Measurements from ENCODE around the gene MCHR1.
A peak's percentile ranks its signal among the peaks of the same experiment; 100 is the strongest.

Gene MCHR1

GRCh38 chr22:40679249-40679963 is at the start of gene MCHR1:
MCHR1 (plus strand) TSS chr22:40679484; CDS start chr22:40679653, 169 bp downstream.
- no peak for DNase-seq (ENCODE audit: low read depth in 2 of 3, low spot score in 2 of 3)

- DNase-seq (ENCODE audit: low read depth in 2 of 3, low spot score in 2 of 3), result no peak
These were observed 47.4 kb upstream of the MCHR1 start for GRCh38 chr22:40631925-40632324.

DNA sequence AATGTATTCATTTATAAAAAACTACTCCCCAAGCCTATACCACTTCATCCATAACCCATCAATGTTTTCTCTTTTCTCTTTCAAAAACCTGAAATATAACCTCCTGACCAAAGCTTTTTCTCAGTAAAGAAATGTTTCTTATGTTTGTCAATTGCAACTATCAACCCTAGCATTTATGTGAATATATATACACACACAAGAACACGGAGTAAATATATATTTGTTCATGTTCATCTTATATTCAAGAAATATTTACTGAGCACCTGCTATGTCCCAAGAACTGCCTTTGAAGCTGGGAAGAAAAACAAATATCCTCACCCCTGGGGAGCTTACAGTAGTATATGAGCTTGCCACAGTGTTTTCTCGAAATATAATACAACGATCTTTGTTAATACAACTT is 46.2 kb upstream of the MCHR1 start:
- no peak for DNase-seq (ENCODE audit: low read depth in 2 of 3, low spot score in 2 of 3)

- DNase-seq (ENCODE audit: low read depth in 2 of 3, low spot score in 2 of 3), result no peak
These were observed 45.0 kb upstream of the MCHR1 start for GRCh38 chr22:40634119-40634903.

DNA sequence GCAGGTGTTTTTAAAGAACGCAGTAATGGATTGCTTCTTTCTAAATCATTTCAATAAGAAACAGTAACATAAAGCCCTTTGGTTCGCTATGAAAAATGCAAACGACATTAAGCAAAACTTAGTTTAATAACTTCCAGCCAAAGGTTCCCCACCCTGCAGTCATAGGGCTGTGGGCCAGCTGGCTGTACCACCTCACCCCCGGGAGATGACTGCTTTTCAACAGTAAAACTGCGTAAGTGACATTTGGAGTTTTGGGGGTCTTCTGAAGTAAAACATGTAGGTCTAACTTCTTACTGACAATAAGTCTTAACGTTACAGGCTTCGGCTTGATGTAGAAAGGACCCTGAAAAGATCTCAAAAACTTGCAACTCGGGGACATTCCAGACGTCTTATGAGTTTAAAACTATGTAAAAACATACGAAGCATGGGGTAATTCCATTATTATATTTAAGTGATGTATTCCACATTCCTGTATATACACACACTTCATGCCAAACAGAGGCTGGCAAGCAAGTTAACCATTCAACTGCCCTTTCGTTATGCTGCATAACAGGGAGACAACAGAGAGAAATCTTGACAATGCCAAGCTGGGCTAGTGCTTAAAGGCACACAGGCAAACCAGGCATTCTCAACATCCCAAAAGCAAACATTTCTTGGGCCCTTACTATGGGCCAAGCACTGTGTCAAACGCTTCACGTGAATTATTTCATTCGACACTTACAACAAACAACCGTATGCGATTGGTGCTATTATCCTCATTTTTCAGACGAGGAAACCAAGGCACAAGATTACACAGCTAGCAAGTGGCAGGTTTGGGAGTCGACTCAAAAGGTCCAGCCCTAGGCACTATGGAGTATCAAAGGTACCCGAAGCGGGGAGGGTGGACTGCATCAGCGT is 44.0 kb upstream of the MCHR1 start:
- DNase-seq (ENCODE audit: low read depth in 2 of 3, low spot score in 2 of 3), result no peak

DNA sequence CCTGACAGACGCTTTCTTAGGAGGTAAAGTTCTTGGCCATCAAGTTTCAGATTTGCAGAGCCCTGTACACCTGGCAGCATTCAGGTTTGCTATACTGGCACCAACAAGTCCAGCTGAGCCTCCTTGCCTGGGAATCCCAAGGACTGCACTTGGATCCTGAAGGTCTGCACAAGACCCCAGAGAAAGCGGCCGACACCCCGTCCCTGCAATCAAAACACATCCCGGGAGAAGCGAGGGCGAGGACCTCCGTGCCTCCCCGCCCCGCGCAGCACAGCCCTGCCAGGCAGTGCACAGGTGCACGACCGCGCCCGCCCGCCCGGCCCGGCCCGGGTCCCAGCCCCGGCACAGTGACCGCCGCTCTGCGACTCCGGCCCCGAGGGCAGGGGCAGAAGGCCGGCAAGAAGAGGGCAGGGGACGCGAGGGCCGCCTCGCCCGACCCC is 43.3 kb upstream of the MCHR1 start:
- DNase-seq (ENCODE audit: low read depth in 2 of 3, low spot score in 2 of 3), result no peak

DNA sequence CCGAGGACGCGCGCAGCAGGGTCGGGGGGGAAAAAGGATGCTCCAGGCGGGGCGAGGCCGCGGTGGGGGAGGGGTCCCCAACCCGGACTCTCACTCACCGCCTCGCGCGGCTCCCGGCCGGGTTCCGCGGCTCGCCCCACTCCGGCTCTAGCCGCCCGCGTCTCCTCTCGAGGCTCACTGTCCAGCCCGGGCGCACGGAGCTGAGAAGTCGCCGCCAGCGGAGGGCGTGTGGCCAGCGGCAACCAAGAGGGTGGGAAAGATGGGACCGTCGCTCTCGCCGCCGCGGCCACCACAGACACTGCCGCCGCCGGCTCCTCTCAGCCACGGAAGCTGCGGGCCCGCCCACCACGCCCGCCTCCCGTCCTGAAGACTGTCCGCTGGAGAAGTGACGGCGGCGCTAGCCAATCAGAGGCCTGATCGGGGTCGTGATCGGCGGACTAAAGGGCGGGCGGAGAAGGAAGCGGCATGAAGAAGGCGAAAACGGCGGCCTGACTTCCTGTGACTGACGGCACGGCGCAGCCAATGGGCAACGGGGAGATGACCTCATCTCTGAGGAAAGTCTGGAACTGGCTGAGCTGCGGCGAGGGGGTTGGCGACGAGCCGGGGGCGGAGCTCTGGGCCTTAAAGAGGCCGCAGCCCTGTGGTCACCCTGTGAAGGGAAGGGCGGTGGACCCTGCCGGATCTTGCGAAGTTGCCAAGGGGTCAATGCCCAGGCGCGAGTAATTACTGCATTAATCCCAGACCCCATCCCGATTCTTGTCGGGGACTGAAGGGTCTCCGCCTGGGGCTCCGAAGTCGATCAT is 42.7 kb upstream of the MCHR1 start, which contains the start of gene MRTFA:
Gene MRTFA (minus strand): TSS at position 340 of the 803 bp plus-strand sequence.
- DNase-seq (ENCODE audit: low read depth in 2 of 3, low spot score in 2 of 3), result peak; percentile 89 to 99 (median 97)

GRCh38 chr22:40637183-40638150 is 41.8 kb upstream of the MCHR1 start:
- DNase-seq (ENCODE audit: low read depth in 2 of 3, low spot score in 2 of 3), result peak in 1 of 3 experiments; percentile 28

DNA sequence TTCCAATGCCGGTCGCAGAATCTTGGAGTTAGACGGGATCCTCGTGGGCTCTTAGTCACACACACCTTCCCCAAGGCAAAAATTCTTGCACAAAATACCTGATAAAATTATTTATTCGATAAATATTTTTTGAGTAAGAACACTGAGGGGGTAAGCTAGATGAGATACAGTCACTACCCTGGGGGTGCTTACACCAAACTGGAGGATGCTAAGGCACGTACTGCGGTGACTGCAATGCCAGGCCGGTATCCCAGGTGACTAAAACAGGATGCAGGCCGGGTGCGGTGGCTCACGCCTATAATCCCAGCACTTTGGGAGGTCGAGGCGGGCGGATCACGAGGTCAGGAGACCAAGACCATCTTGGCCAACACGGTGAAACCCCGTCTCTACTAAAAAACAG is 41.0 kb upstream of the MCHR1 start:
- no peak for DNase-seq (ENCODE audit: low read depth in 2 of 3, low spot score in 2 of 3)

DNA sequence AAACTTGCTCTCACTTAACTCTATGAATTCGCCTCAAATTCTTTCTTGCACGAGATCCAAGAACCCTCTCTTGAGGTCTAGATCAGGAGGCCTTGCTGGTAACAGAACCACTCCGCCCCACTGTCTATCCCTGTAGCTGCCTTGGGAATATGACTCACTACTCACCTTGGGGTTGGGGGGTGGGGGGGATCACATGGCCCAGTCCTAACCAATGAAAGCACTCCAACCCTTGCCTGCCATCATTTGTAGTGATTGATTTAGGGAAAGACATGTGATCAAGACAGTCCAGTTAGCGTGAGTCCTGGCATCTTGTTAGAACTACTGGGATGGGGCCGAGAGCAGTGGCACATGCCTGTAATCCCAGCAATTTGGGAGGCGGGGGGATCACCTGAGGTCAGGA is 38.0 kb upstream of the MCHR1 start:
- no peak for DNase-seq (ENCODE audit: low read depth in 2 of 3, low spot score in 2 of 3)

- no peak for DNase-seq (ENCODE audit: low read depth in 2 of 3, low spot score in 2 of 3)
These were observed 37.0 kb upstream of the MCHR1 start for GRCh38 chr22:40642316-40642715.

- no peak for DNase-seq (ENCODE audit: low read depth in 2 of 3, low spot score in 2 of 3)
These were observed 33.6 kb upstream of the MCHR1 start for GRCh38 chr22:40645579-40646197.

GRCh38 chr22:40648386-40648785 is 30.9 kb upstream of the MCHR1 start:
- DNase-seq (ENCODE audit: low read depth in 2 of 3, low spot score in 2 of 3), result no peak

DNA sequence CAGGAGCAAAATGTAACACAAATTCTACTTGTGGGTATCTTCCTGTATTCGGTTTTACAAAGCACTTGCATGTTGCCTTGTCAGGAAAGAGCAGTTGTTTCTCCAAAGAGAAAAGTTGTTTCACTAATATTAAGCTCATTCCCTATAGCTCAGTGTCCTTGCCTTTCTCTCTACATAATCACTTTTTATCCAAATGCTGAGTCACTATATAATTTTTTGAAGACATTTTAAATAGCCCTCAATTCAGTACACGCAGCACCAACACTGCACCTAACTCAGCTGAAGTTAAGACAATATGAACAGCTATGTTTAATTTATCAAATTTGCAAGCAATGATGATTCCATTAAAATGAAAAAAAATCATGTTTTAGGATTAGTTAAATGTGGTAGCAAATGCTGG is 28.2 kb upstream of the MCHR1 start:
- no peak for DNase-seq (ENCODE audit: low read depth in 2 of 3, low spot score in 2 of 3)

DNA sequence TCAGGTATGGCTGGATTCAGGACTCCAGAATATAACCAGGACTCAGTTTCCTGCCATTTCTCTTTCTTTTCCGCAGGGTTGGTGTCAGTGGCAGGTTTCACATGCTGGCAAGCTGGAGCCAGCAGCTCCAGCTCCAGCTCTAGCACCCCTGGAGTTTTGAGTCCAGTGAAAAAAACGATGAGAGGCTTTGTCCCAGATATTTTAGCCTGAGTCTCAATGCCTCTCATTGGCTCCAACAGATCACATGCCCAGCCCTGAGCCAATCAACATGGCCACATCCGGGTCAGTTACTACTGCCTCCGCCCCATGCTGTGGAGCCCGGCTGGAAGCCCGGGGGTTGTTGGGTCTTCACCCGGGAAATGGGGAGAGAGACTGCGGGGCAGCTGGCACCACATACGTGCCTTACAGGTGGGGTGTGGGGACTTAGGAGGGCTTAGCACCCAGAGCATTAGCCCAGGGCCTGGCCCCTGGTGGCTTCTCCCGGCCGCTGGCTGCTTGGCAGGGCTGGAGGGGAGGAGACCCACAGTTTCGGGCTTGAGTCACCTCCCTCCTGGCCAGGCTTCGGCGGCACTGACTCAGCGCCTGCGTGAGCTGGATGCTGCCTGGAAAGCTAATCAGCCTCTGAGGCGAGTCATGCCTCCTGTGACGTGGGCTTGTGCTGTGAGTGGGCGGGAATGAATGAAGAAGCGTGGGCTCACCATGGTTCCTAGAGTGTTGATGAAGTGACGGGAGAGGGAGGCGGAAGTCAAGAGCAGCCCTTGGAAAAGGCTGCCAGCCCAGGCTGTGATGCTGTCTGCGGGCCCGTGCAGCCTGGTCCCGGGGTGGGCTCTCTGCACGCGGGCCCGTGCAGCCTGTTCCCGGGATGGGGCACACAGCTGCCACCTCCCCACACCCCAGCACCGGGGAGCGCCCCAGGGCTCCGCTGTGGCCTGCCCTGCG is 27.5 kb upstream of the MCHR1 start:
- peak; percentile 50 to 80 (median 71) for DNase-seq (ENCODE audit: low read depth in 2 of 3, low spot score in 2 of 3)

DNA sequence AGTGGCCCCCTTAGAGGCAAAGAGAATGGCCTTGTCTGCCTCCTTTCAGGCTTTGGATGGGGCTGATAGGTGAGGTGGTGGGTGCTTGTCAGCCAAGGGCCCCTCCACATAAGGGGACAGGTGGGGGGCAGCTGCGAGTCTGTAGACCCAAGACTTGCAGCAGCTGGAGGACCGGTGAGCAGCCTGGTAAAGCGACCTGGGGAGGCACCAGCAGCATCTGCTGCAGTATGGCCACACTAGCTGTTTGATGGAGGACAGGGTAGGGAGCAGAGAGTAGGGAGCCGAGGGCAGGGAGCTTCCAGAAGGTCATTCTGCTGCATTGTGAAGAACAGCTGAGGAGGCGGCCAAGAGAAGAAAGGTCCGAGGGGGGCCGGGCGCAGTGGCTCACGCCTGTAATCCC is 25.9 kb upstream of the MCHR1 start:
- no peak for DNase-seq (ENCODE audit: low read depth in 2 of 3, low spot score in 2 of 3)

- DNase-seq (ENCODE audit: low read depth in 2 of 3, low spot score in 2 of 3), result no peak
These were observed 24.6 kb upstream of the MCHR1 start for GRCh38 chr22:40654522-40655167.

Data from activated CD8-positive, alpha-beta memory T cell treated with anti-CD3 and anti-CD28 coated beads for 48 hours (primary cell).